A549 treated with Hydrocortisone at 1 μM for 4 hours (cell line): Measurements from ENCODE around the gene MRPL16. TPM values are rescaled to one million over a fixed set of nuclear protein-coding genes. Genes with fewer than 3 reads are reported as not detected.

Source experiments
- total RNA-seq: library from RNA; stranded (reverse); fragments of 200-300 nt; extraction: Qiagen RNA extraction; gene quantifications from 5 replicates; pipeline ENCODE4 v1.2.3, GENCODE V29; 2022

MRPL16 gene
- 63.5 to 70.4 TPM (median 65.0 TPM) in 5 replicates for total RNA-seq

GRCh38 chr11:59810189-59810910 is at the start of gene MRPL16:
MRPL16 (minus strand) TSS chr11:59810778; CDS start chr11:59810658, 120 bp downstream.

GRCh38 chr11:59845399-59845798 is 34.8 kb upstream of the MRPL16 start, which contains the start of gene CBLIF:
CBLIF (minus strand) TSS chr11:59845499; CDS start chr11:59845453, 46 bp downstream.

Other genes starting within 250 kb of the MRPL16 start
- gene OSBP, start 195.0 kb downstream of the MRPL16 start, total RNA-seq: 26.9 to 36.3 TPM (median 29.8 TPM) in 5 replicates
- 40.9 to 51.0 TPM (median 46.9 TPM) in 5 replicates for gene PATL1, start 141.7 kb downstream of the MRPL16 start, total RNA-seq
- not detected in 5 replicates for gene OR10V1, start 96.9 kb downstream of the MRPL16 start, total RNA-seq
- 20.2 to 26.3 TPM (median 23.3 TPM) in 5 replicates for gene STX3, start 55.4 kb downstream of the MRPL16 start, total RNA-seq
- not detected in 5 replicates for gene CBLIF, start 34.7 kb upstream of the MRPL16 start, total RNA-seq
- gene TCN1, start 55.7 kb upstream of the MRPL16 start, total RNA-seq: 0.15 to 0.55 TPM (median 0.28 TPM) in 5 replicates
- gene OOSP3, start 68.0 kb upstream of the MRPL16 start, total RNA-seq: not detected in 5 replicates
- gene OOSP1, start 127.7 kb upstream of the MRPL16 start, total RNA-seq: not detected in 5 replicates
- not detected in 5 replicates for gene OOSP4A, start 153.3 kb upstream of the MRPL16 start, total RNA-seq
- not detected in 5 replicates for gene OOSP4B, start 206.4 kb upstream of the MRPL16 start, total RNA-seq
- not detected in 5 replicates for gene OOSP2, start 229.6 kb upstream of the MRPL16 start, total RNA-seq
- not detected in 5 replicates for gene MS4A3, start 245.9 kb upstream of the MRPL16 start, total RNA-seq